T-helper 1 cell treated with Interleukin-12 subunit alpha and Interleukin-12 subunit beta and Interleukin-4 antibody, amounts not matched to agents 30 ng/mL and 1 ng/mL, for 36 hours (primary cell): ENCODE data around the gene C1orf141. TPM values are rescaled to one million over a fixed set of nuclear protein-coding genes. Genes with fewer than 3 reads are reported as not detected.

Source experiments
- intact Hi-C: fragments of 100-400 bp; cut with micrococcal nuclease; formaldehyde crosslinking; loops from one replicate; pipeline ENCODE4 v1.15.1; 2024
- total RNA-seq: library from RNA; stranded (reverse); gene quantifications from 2 replicates; pipeline ENCODE4 v1.2.3, GENCODE V29; 2022

The C1orf141 gene
- total RNA-seq, 1 donor from 2014 or later, result not detected

GRCh38 chr1:67044631-67045270, 90.0 kb downstream of the C1orf141 start:
- intact Hi-C loops, result no loop called here

GRCh38 chr1:67043366-67043765, 91.4 kb downstream of the C1orf141 start:
- intact Hi-C loops, result no loop called here

Other genes starting within 250 kb of the C1orf141 start
- gene DNAI4, start 210.1 kb downstream of the C1orf141 start, total RNA-seq, result 0.51 and 2.7 TPM in 2 replicates
- 51.2 and 55.6 TPM in 2 replicates for gene MIER1, start 210.0 kb downstream of the C1orf141 start, total RNA-seq
- 20.9 and 21.0 TPM in 2 replicates for gene SLC35D1, start 80.8 kb downstream of the C1orf141 start, total RNA-seq
- 6.8 and 6.9 TPM in 2 replicates for gene IL23R, start 31.5 kb upstream of the C1orf141 start, total RNA-seq
- 151 and 159 TPM in 2 replicates for gene IL12RB2, start 172.9 kb upstream of the C1orf141 start, total RNA-seq